Natural killer cell treated with Interleukin-12 subunit alpha and Interleukin-12 subunit beta and Interleukin-15 and Interleukin-18, amount 100 ng/mL, for 72 hours (primary cell): Measurements from ENCODE around the gene TACR3. TPM values are rescaled to one million over a fixed set of nuclear protein-coding genes. Genes with fewer than 3 reads are reported as not detected.
"Not testable (repeated sequence)": the region's sequence is repeated elsewhere in the genome, so short reads cannot be mapped to it uniquely, and the experiment has no call there.

ENCODE experiments used
- ATAC-seq, 2 donors: fragments of 150-1000 bp; cut with Tn5 transposase in 1 of 2; sonication (Bioruptor Pico), chemical (Tn5 transposase) in 1 of 2; 2 replicates each; pipeline ENCODE4 v1.10.0; 2021
- DNase-seq: peaks from one replicate; pipeline ENCODE4 v3.0.0; 2022; ENCODE audit warnings: low spot score
- H3K27ac Mint-ChIP-seq, 2 donors: 1 replicate in 1 of 2; 2 replicates in 1 of 2; pipeline ENCODE4 v1.8.0; 2022; ENCODE audit warnings: mixed read lengths in 2 of 2, mild to moderate bottlenecking in 1 of 2, moderate library complexity in 1 of 2
- H3K27me3 Mint-ChIP-seq, 2 donors: 1 replicate in 1 of 2; 2 replicates in 1 of 2; pipeline ENCODE4 v1.8.0; 2022; ENCODE audit warnings: mixed read lengths in 2 of 2
- H3K36me3 Mint-ChIP-seq: one replicate; pipeline ENCODE4 v1.8.0; 2022; ENCODE audit warnings: mixed read lengths
- H3K4me1 Mint-ChIP-seq, 2 donors: 1 replicate in 1 of 2; 2 replicates in 1 of 2; pipeline ENCODE4 v1.8.0; 2022; ENCODE audit warnings: low read depth in 2 of 2, mixed read lengths in 2 of 2, mild to moderate bottlenecking in 1 of 2
- H3K4me3 Mint-ChIP-seq: one replicate; pipeline ENCODE4 v1.8.0; 2022; ENCODE audit warnings: mixed read lengths
- H3K9me3 Mint-ChIP-seq: 2 replicates; pipeline ENCODE4 v1.8.0; 2022; ENCODE audit warnings: mixed read lengths
- total RNA-seq, 2 donors: library from RNA; stranded (reverse); gene quantifications; one replicate each; pipeline ENCODE4 v1.2.3, GENCODE V29; 2022

TACR3 gene
- total RNA-seq, 2 donors from 2014 or later: not detected

- H3K4me1 Mint-ChIP-seq: no peaks in the 10 kb centered on the region
- ATAC-seq: no peak
These were observed 71.2 kb downstream of the TACR3 start for GRCh38 chr4:103648541-103648940.

DNA sequence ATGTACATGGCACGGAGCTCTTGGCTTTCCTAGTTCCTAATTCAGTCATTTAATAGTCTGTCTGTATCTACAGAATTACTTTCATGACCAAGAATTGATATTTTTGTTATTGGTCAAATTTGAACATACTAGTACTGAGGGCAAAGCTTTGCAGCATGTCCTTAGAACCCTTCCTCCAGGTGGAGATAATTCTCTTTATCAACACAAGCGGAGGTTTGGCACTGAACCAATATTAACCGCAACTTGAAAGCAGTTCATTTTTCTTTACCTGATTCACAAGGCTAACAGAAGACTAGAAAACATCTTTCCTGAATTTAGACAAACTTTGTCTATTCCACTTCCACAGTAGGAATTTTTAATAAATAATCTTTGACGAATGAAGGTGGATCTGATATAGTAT, 73.8 kb downstream of the TACR3 start:
- H3K4me3 Mint-ChIP-seq: no peak overlapping the region
- no peak overlapping the region for H3K27ac Mint-ChIP-seq
- no peaks in the 10 kb centered on the region for H3K27me3 Mint-ChIP-seq
- DNase-seq: no peak
- H3K36me3 Mint-ChIP-seq: no peaks in the 10 kb centered on the region
- H3K4me1 Mint-ChIP-seq: no peaks in the 10 kb centered on the region
- ATAC-seq: no peak
- H3K9me3 Mint-ChIP-seq: peaks cover 16% of the 10 kb centered on the region

More at GRCh38 chr4:103648541-103648940, 71.2 kb downstream of the TACR3 start:
- no peak for DNase-seq
- no peaks in the 10 kb centered on the region for H3K27me3 Mint-ChIP-seq
- no peaks in the 10 kb centered on the region for H3K36me3 Mint-ChIP-seq
- H3K4me3 Mint-ChIP-seq: no peak overlapping the region
- peaks cover 10% of the 10 kb centered on the region for H3K9me3 Mint-ChIP-seq
- H3K27ac Mint-ChIP-seq: no peak overlapping the region

DNA sequence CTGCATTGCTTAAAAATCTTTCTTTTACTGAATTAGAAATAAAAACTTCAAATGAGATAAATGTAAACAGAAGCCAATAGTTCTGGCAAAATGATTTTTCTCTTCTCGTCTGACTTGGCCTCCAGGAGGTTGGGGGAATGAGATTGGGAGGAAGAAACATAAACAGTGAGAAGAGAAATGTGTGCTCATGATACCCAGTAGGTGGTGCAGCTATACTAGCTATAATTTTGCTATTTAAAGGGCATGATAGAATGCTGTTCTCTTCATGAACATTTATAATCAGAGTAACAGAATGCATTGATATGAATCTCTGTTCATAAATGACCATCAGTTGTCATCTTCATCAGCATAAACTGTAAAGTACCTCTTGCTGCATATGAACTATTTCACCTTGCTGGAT, 85.5 kb downstream of the TACR3 start:
- Mint-ChIP-seq H3K27ac (no peak overlapping the region), H3K27me3 (no peaks in the 10 kb centered on the region), H3K9me3 (peaks cover 7% of the 10 kb centered on the region), H3K36me3 (no peaks in the 10 kb centered on the region), H3K4me3 (no peak overlapping the region), H3K4me1 (no peaks in the 10 kb centered on the region)
- no peak for DNase-seq
- ATAC-seq: no peak

DNA sequence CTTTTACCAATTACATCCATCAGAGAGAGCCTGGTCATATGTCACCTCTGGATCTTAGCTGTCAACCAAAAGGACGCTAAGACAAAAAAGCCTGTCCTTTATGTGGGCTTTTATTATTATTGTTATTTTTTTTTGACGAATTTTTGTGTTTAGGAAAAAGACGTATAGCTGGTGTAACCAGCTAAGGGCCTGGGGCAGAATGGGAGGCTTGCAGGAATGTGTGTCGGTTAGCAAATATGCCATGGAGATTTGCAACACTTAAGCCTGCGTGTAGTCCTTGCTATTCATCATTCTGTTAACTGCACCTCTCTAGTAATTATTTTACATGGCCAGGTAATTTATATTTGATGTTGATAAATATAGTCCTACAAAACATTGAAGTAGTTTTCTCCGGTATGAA, 93.5 kb downstream of the TACR3 start:
- Mint-ChIP-seq H3K9me3 (peaks cover 19% of the 10 kb centered on the region), H3K27ac (no peak overlapping the region), H3K27me3 (no peaks in the 10 kb centered on the region), H3K36me3 (peaks cover 6% of the 10 kb centered on the region), H3K4me1 (no peaks in the 10 kb centered on the region), H3K4me3 (no peak overlapping the region)
- no peak for DNase-seq
- no peak for ATAC-seq

DNA sequence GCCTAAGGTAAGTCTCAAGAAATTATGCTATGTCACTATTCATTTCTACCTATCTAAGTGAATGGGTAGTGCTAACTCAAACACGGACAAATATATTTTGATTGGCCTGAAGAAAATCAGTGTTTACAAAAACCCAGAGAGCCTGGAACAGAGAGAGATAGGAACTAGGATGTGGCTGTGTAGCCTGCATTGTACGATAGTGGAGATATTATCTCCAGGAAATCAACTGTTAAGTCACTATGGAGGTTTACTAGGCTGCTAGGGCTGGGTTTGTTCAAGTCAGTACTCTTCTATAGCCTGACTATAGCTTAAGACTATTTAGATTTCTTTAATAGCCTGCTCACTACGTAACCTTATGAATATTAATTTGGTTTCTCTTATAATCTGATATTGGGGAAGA, 127.9 kb downstream of the TACR3 start:
- Mint-ChIP-seq H3K9me3 (peaks cover 4% of the 10 kb centered on the region), H3K4me1 (no peaks in the 10 kb centered on the region), H3K4me3 (no peak overlapping the region), H3K36me3 (no peaks in the 10 kb centered on the region), H3K27me3 (no peaks in the 10 kb centered on the region), H3K27ac (no peak overlapping the region)
- ATAC-seq (no peak), DNase-seq (no peak)

DNA sequence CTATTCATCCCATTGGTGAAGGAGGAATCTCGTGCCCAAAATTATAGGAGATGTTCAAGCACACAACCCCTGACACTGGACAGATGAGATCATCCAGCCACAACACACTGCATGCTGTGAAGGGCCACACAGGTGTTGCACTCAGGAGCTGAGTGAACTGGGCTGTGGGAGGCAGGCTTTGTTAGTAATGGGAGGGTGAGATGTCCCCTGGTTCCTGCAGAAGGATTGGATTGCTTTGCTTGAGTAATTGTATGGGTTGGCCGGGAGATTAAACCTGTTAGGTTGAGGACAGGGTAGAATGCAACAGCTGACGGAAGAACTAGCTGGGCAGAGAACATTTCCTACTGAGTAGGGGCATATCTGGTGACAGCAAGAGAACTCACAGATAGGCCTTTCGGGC, 152.2 kb downstream of the TACR3 start:
- Mint-ChIP-seq H3K27ac (no peak overlapping the region), H3K9me3 (peaks cover 16% of the 10 kb centered on the region), H3K27me3 (no peaks in the 10 kb centered on the region), H3K4me1 (no peaks in the 10 kb centered on the region), H3K36me3 (no peaks in the 10 kb centered on the region), H3K4me3 (no peak overlapping the region)
- ATAC-seq (no peak), DNase-seq (no peak)

GRCh38 chr4:103559178-103559577, 160.6 kb downstream of the TACR3 start:
- H3K27ac Mint-ChIP-seq, ATAC-seq, H3K27me3 Mint-ChIP-seq, H3K36me3 Mint-ChIP-seq, H3K4me3 Mint-ChIP-seq, DNase-seq, H3K4me1 Mint-ChIP-seq: not testable (repeated sequence)
- H3K9me3 Mint-ChIP-seq: peaks cover 22% of the 10 kb centered on the region
